ENCODE data around the gene ANKRD52.

DNA sequence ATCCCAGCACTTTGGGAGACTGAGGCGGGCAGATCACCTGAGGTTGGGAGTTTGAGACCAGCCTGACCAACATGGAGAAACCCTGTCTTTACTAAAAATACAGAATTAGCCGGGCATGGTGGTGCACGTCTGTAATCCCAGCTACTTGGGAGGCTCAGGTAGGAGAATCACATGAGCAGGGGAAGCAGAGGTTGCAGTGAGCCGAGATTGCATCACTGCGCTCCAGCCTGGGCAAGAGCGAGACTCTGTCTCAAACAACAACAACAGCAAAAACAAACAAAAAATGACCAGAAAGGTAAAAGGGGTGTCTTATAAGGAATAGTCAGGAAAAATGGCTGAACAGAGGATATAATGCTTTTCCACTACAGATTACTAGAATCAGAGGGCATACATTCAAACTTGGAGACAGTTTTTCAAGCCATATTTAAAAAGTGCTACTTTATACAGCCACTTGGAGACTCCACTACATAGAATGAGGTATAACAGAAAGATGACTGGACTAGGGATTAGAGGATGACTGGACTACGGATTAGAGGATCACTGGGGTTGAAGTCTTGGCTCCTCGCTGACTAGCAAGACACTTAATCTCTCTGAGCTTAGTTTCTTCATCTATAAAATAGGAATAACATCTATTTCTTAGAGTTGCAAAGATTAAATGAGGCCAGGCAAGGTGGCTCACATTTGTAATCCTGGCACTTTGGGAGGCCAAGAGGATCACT is 46.8 kb upstream of the ANKRD52 start:
- TF ChIP-seq, protein P1, sequence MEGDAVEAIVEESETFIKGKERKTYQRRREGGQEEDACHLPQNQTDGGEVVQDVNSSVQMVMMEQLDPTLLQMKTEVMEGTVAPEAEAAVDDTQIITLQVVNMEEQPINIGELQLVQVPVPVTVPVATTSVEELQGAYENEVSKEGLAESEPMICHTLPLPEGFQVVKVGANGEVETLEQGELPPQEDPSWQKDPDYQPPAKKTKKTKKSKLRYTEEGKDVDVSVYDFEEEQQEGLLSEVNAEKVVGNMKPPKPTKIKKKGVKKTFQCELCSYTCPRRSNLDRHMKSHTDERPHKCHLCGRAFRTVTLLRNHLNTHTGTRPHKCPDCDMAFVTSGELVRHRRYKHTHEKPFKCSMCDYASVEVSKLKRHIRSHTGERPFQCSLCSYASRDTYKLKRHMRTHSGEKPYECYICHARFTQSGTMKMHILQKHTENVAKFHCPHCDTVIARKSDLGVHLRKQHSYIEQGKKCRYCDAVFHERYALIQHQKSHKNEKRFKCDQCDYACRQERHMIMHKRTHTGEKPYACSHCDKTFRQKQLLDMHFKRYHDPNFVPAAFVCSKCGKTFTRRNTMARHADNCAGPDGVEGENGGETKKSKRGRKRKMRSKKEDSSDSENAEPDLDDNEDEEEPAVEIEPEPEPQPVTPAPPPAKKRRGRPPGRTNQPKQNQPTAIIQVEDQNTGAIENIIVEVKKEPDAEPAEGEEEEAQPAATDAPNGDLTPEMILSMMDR (IDR thresholded peaks at IDR 0.05): no peak
- TF ChIP-seq EZH2 (IDR thresholded peaks at IDR 0.05): no peak
- TF ChIP-seq EZH2phosphoT487 (IDR thresholded peaks at IDR 0.05): no peak

Measured in neural progenitor cell (in vitro differentiated cells).